HCT116 (cell line): Measurements from ENCODE around the gene BICRAL. TPM values are rescaled to one million over a fixed set of nuclear protein-coding genes. Genes with fewer than 3 reads are reported as not detected.

Experiments
- ATAC-seq: fragments of 200-7000 bp; cut with Tn5 transposase; 2 replicates; pipeline ENCODE4 v1.9.1; 2020; ENCODE audit warnings: mild to moderate bottlenecking, moderate library complexity
- BruUV-seq: library from RNA; stranded (reverse); fragments of 400-500 nt; replicated peaks from 2 replicates; lab custom pipeline; 2021; lab: Mats Ljungman, UMichigan
- CTCF ChIA-PET: fragments of 300-600 bp; sonication (Branson Sonifier 250); formaldehyde crosslinking; loops from one replicate; lab custom pipeline; 2021; ENCODE audit warnings: antibody characterized with exemption; lab: Charles Lee
- POLR2A ChIA-PET: fragments of 300-600, 350-600 bp; sonication (Branson Sonifier 250); formaldehyde crosslinking; loops from one replicate; lab custom pipeline; 2021; ENCODE audit warnings: antibody characterized with exemption; lab: Charles Lee
- RAD21 ChIA-PET, 2 experiments: fragments of 300-600 bp; sonication (Branson Sonifier 250); formaldehyde crosslinking; loops; one replicate each; lab custom pipeline; 2023; ENCODE audit warnings: low total read pairs in 2 of 2; ENCODE audit not compliant: uncharacterized antibody in 2 of 2, unreplicated experiment in 2 of 2, low non-redundant PET in 1 of 2; lab: Charles Lee
- DNase-seq: peaks from one replicate; pipeline ENCODE4 v3.0.0-alpha.2; 2010; ENCODE audit warnings: low read depth, low spot score
- H2AFZ ChIP-seq: fragments of 200-600 bp; shearing (Covaris generic), sonication (generic); 2 replicates; pipeline ENCODE4 v1.6.1; 2017; ENCODE audit warnings: low read depth, mixed run types, mixed read lengths, antibody characterized with exemption, low read length; ENCODE audit not compliant: poor library complexity, severe bottlenecking
- H3K27ac ChIP-seq: 2 replicates; pipeline ENCODE4 v1.5.1; 2012; ENCODE audit warnings: low read depth, low read length
- H3K27me3 ChIP-seq: fragments of 200-600 bp; sonication (generic); 2 replicates; pipeline ENCODE4 v1.6.1; 2016; ENCODE audit warnings: mixed run types, low read length, mixed read lengths; ENCODE audit not compliant: insufficient read depth
- H3K36me3 ChIP-seq, 2 experiments: fragments of 200-500 bp in 1 of 2; fragments of 200-600 bp in 1 of 2; sonication (Bioruptor generic) in 1 of 2; sonication (generic) in 1 of 2; 2 replicates each; pipeline versions ENCODE4 v1.5.1 to v1.6.1; 2014 to 2016; ENCODE audit warnings: low read length in 2 of 2, inconsistent platforms in 1 of 2, mixed read lengths in 1 of 2, mixed run types in 1 of 2; ENCODE audit not compliant: insufficient read depth in 2 of 2, control insufficient read depth in 1 of 2
- H3K4me1 ChIP-seq, 2 experiments: fragments of 200-600 bp in 1 of 2; sonication (generic) in 1 of 2; 2 replicates each; pipeline versions ENCODE4 v1.5.1 to v1.6.1; 2012 to 2017; ENCODE audit warnings: low read length in 2 of 2, inconsistent platforms in 1 of 2, mild to moderate bottlenecking in 1 of 2, mixed read lengths in 1 of 2, mixed run types in 1 of 2, moderate library complexity in 1 of 2; ENCODE audit not compliant: insufficient read depth in 2 of 2, control insufficient read depth in 1 of 2
- H3K4me2 ChIP-seq: fragments of 200-600 bp; sonication (generic); 2 replicates; pipeline ENCODE4 v1.6.1; 2017; ENCODE audit warnings: mixed run types, low read length, mixed read lengths
- H3K4me3 ChIP-seq, 2 experiments: fragments of 200-600 bp in 1 of 2; sonication (generic) in 1 of 2; replicated peaks in 1 of 2; 2 replicates each; pipeline ENCODE4 v1.5.1; 2011 to 2016; ENCODE audit warnings: low read length in 2 of 2, control low read depth in 1 of 2, low read depth in 1 of 2, mild to moderate bottlenecking in 1 of 2, mixed read lengths in 1 of 2, mixed run types in 1 of 2
- H3K79me2 ChIP-seq: fragments of 200-600 bp; sonication (generic); 2 replicates; pipeline ENCODE4 v1.6.1; 2017; ENCODE audit warnings: mild to moderate bottlenecking, mixed run types, low read length, moderate library complexity, mixed read lengths; ENCODE audit not compliant: insufficient read depth
- H3K9ac ChIP-seq: fragments of 200-600 bp; sonication (generic); 2 replicates; pipeline ENCODE4 v1.6.1; 2016; ENCODE audit warnings: low read length, mixed read lengths
- H3K9me2 ChIP-seq: fragments of 200-600 bp; sonication (generic), shearing (Covaris generic); 2 replicates; pipeline ENCODE4 v1.6.1; 2017; ENCODE audit warnings: mixed run types, mild to moderate bottlenecking, moderate library complexity; ENCODE audit not compliant: insufficient read depth
- H3K9me3 ChIP-seq, 2 experiments: fragments of 200-500 bp in 1 of 2; fragments of 200-600 bp in 1 of 2; sonication (Bioruptor generic) in 1 of 2; sonication (generic) in 1 of 2; 2 replicates each; pipeline ENCODE4 v1.6.1; 2014 to 2017; ENCODE audit warnings: low read length in 2 of 2, mixed read lengths in 2 of 2, inconsistent platforms in 1 of 2, low read depth in 1 of 2, mild to moderate bottlenecking in 1 of 2, mixed run types in 1 of 2, moderate library complexity in 1 of 2; ENCODE audit not compliant: control insufficient read depth in 1 of 2, insufficient read depth in 1 of 2
- H4K20me1 ChIP-seq: fragments of 200-600 bp; sonication (generic), shearing (Covaris generic); 2 replicates; pipeline ENCODE4 v1.6.1; 2017; ENCODE audit warnings: mixed run types, mild to moderate bottlenecking, moderate library complexity; ENCODE audit not compliant: insufficient read depth
- ATF3 ChIP-seq: IDR thresholded peaks from 2 replicates; pipeline ENCODE4 v1.6.1; 2012
- CEBPB ChIP-seq: IDR thresholded peaks from 2 replicates; pipeline ENCODE4 v1.6.1; 2012; ENCODE audit warnings: low read depth
- CTCF ChIP-seq, 3 experiments: fragments of 200-600 bp in 1 of 3; sonication (generic) in 1 of 3; IDR thresholded peaks in 2 of 3; conservative IDR thresholded peaks in 1 of 3; 2 replicates each; pipeline ENCODE4 v1.5.1; 2012 to 2017; ENCODE audit warnings: low read depth in 2 of 3, low read length in 2 of 3, antibody characterized with exemption in 1 of 3, borderline replicate concordance in 1 of 3, control low read depth in 1 of 3, mild to moderate bottlenecking in 1 of 3, mixed read lengths in 1 of 3, mixed run types in 1 of 3, moderate library complexity in 1 of 3; ENCODE audit not compliant: insufficient read depth in 1 of 3
- ELF1 ChIP-seq: IDR thresholded peaks from 2 replicates; pipeline ENCODE4 v1.6.1; 2012; ENCODE audit warnings: low read depth, borderline replicate concordance
- FOSL1 ChIP-seq: IDR thresholded peaks from 2 replicates; pipeline ENCODE4 v1.6.1; 2012; ENCODE audit warnings: low read depth
- JUND ChIP-seq: IDR thresholded peaks from 2 replicates; pipeline ENCODE4 v1.6.1; 2012
- MAX ChIP-seq: IDR thresholded peaks from 2 replicates; pipeline ENCODE4 v1.6.1; 2012
- POLR2AphosphoS5 ChIP-seq: IDR thresholded peaks from 2 replicates; pipeline ENCODE4 v1.6.1; 2011; ENCODE audit warnings: mild to moderate bottlenecking, low read depth, low read length, moderate library complexity
- RAD21 ChIP-seq: IDR thresholded peaks from 2 replicates; pipeline ENCODE4 v1.6.1; 2012; ENCODE audit warnings: low read depth, mild to moderate bottlenecking
- SRF ChIP-seq: IDR thresholded peaks from 2 replicates; pipeline ENCODE4 v1.6.1; 2012; ENCODE audit warnings: low read depth
- intact Hi-C: fragments of 100-400 bp; cut with micrococcal nuclease; formaldehyde crosslinking; loops from 2 replicates; pipeline ENCODE4 v1.10.0; 2022
- total RNA-seq: library from RNA; stranded (reverse); gene quantifications from one replicate; pipeline ENCODE4 v1.2.1, GENCODE V29; 2021; ENCODE audit not compliant: unreplicated experiment

Gene BICRAL
- total RNA-seq, 1 experiment from 2014 or later = 14.9 TPM

- H3K27me3 ChIP-seq = no peaks in the 10 kb centered on the region
- POLR2A ChIA-PET = no interaction called here
Measured at GRCh38 chr6:42845327-42845694, 63.5 kb downstream of the BICRAL start.

More at GRCh38 chr6:42845327-42845694, 63.5 kb downstream of the BICRAL start:
- CTCF ChIA-PET = no interaction called here
- no peak for ATAC-seq
- intact Hi-C loops = no loop called here
- no peaks in the 10 kb centered on the region for H3K9me3 ChIP-seq
- H3K9me2 ChIP-seq = no peaks in the 10 kb centered on the region
- H3K36me3 ChIP-seq = no peaks in the 10 kb centered on the region
- H3K27ac ChIP-seq = no peak overlapping the region
- no peak overlapping the region for H3K4me3 ChIP-seq
- no peaks in the 10 kb centered on the region for H4K20me1 ChIP-seq
- TF ChIP-seq POLR2AphosphoS5 (no peak), ELF1 (no peak), FOSL1 (no peak), SRF (no peak), MAX (no peak), CTCF (IDR thresholded peaks at IDR 0.05 in 2 of 3, conservative IDR thresholded peaks at IDR 0.05 in 1 of 3; ENCODE audit: borderline replicate concordance in 1 of 3, insufficient read depth in 1 of 3, low read depth in 2 of 3, low read length in 2 of 3) (no peak), ATF3 (no peak), RAD21 (no peak), CEBPB (no peak), JUND (no peak)
- TF ChIP-seq, all 23 proteins: peak for 0
- no peak for DNase-seq
- H2AFZ ChIP-seq = no peak overlapping the region
- H3K4me2 ChIP-seq = no peak overlapping the region
- no peak overlapping the region for H3K9ac ChIP-seq
- H3K79me2 ChIP-seq = 0 out of 2 replicates have a peak, but pooled peaks cover 2% of the 10 kb centered on the region
- RAD21 ChIA-PET = no interaction called here
- H3K4me1 ChIP-seq = no peaks in the 10 kb centered on the region
- BruUV-seq = no TSS peak
